GM19043 (cell line): Measurements from ENCODE around the gene RPS6KC1.
"Not testable (repeated sequence)": the region's sequence is repeated elsewhere in the genome, so short reads cannot be mapped to it uniquely, and the experiment has no call there.

Experiments used
- ATAC-seq: cut with Tn5 transposase; IDR thresholded peaks from one replicate; pipeline ENCODE4 v1.9.1; 2021; ENCODE audit warnings: low read depth; ENCODE audit not compliant: unreplicated experiment

RPS6KC1 gene

DNA sequence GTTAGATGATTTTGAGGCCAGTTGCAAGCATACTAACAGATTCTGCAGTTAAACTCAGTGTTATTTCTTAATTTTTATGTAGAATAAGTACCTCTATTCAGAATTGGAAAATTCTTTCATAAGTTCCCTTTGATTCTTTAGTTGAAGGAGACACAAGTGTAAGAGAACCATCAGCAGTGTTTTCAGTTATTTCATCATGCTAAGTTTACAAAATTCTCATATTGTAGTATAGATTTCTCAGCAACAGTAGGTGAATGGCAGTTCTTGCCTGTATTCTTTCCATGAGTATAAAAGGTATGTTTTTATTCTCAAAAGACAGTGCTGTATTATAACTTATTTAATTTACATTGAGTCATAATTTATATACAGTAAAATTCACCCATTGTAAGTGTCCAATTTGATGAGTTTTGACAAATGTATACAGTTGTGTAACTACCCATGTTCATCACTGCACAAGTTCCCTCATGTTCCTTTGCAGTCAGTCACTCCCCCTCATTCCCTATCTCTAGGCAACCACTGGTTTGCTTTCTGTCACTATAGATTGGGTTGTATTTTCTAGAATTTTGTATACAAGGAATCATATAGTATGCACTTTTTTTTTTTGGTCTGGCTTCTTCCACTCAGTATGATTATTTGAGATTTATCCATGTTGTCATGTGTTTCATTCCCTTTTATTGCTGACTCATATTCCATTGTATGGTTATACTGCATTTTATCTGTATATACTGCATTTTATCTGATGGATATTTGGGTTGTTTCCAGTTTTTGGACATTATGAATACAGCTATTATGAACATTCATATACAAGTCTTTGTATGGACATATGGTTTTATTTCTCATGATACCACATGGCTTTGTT lies 3.9 kb downstream of the RPS6KC1 start:
- ATAC-seq, result no peak

DNA sequence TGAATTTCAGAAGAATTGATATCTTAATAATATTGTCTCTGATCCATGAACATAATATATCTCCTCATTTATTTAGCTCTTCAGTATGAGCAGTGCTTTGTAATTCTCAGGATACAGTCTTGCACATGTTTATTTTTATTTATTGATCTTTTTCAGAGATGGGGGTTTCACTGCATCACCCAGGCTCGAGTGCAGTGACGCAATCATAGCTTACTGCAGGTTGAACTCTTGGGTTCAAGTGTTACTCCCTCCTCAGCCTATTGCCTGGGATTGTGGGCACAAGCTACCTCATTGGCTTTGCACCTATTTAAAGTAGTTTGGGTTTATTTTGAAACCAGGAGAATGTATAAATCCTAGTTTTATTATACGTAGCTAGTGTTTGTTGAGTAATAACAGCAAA lies 4.7 kb downstream of the RPS6KC1 start:
- no peak for ATAC-seq

- no peak for ATAC-seq
These were observed 6.4 kb downstream of the RPS6KC1 start for GRCh38 chr1:213057264-213058059.

DNA sequence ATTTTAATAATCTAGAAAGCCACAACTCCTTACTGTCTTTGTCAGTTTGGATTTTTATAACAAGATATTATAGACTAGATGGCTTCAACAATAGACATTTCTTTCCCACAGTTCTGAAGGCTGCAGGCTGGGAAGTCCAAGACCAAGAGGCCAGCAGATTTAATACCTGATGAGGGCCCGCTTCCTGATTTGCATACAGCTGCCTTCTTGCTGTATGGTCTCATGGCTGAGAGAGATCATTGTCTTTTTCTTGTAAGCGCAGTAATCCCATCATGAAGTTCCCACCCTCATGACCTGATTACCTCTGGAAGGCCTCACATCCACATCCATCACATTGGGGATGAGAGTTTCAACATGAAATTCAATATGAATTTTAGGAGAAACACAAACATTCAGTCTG lies 9.8 kb downstream of the RPS6KC1 start:
- no peak for ATAC-seq

DNA sequence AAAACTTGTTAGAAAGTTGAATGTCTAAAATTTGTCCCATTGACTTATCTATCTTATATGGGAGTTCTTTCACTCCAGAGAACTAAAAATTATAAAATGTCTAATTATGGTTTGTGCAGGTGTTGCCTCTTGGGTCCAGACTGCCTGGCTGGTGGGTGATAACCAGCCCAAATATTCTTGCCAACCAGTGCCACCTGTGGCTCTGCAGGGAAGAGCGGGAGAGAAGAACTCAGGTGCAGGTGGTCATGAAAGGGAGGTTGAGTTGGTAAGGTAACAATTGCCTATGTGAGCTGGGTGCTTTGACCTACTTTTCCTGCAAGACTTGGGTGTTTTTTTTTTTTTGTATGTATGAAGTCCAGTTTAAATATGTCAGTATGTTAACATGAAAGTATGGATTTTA lies 10.2 kb downstream of the RPS6KC1 start:
- no peak for ATAC-seq

DNA sequence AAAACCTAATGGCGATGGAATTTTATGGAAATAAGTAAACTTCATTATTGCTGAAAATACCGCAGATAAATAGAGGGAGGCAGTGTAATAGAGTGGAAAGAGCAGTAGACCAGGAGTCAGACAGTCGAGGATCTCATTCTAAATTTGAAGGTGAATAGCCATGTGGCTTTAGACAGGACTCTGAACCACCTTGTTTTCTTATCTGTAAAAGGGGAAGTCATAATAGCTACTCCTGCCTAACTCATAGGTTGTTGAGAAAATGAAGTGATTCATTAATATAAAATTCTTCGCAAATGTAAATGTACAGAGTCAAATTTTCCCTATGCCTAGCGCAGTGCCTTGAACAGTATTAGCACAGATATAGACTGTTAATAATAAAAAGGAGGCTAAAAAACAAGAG lies 14.8 kb downstream of the RPS6KC1 start:
- ATAC-seq, result no peak

DNA sequence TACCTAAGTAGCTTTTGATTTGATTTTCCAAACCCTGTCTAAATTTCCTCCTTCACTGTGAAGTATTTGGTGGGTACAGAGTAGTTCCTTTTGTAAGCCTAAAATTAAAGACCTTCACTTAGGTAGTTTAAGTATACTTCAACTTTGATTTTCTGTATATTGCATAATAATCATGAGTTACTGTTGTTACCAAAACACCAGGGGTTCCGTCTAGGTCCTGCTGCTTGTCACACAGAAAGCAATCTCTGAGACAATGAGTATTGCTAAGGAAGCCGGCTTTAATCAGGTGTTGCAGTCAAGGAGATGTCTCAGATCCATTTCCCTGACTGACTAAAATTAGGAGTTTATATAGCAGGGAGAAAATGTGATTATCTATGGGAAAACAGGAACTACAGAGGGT lies 15.3 kb downstream of the RPS6KC1 start:
- ATAC-seq, result no peak

DNA sequence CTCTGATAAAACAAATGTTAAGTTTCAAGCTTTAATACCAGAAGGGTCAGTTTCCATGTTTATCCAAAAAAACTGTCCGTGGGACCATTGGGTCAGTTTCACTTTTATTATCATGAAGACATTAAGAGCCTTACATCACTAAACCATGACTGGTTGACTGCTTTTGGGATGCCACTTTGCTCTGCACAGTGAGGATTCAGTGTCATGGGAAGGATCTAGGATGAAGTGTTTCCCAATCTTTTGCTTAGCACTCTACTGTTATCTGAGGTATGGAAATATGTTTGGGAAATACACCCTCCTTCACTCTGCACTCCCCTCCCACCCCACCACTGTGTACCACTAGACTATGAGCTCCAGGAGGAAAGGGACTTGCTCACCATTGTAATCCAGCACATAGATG lies 16.3 kb downstream of the RPS6KC1 start:
- ATAC-seq, result no peak

- ATAC-seq, result peak; percentile 90
These were observed 19.4 kb downstream of the RPS6KC1 start for GRCh38 chr1:213070406-213070805.

- peak; percentile 85 for ATAC-seq
These were observed 24.7 kb downstream of the RPS6KC1 start for GRCh38 chr1:213075725-213076124.

DNA sequence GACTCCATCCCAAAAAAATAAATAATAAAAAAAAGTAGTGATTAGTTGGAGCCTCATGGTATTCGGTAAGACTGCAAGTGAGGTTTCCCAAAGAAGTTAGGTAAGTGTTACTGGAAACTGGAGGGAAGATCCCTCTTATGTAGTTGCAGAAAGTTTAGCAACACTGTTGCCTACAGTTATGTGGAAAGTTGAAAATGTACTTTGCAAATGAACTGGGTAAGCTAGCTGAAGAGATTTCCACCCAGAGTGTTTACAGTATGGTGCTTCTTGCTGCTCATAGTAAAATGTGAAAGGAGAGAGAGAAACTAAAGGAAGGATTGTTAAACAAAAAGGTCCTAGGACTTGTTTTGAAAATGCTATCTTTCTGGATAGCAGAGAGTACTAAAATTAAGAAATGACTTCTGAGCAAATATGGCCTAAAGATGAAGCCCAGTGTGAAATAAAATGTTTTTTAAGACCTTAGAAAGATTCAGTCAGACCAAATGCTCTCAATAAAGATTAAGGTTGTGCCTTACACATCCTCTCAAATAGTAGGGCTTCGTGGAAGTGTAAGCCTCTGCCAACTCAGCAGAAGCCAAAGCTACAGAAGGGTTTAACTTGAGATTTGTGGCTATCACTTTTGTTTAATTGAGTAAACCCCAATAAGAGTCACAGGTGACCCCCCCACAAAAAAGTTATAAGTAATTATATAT lies 31.5 kb downstream of the RPS6KC1 start:
- ATAC-seq, result no peak

DNA sequence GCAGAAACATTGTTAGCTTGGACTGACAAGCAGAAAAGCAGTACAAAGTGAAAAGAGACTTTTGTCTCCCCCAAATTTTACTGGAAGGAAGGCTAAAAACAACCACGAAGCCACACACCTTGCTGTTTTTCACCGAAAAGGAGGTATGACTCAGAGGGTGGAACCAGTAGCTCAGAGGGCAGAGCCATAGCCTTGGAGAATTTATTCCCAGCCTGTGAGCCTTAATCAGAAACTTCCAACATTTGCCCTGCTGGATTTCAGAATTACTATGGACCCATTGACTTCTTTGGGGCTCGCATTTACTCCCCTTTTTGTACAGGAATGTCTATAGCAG lies 32.0 kb downstream of the RPS6KC1 start:
- no peak for ATAC-seq

GRCh38 chr1:213087911-213088310 lies 36.9 kb downstream of the RPS6KC1 start:
- no peak for ATAC-seq

GRCh38 chr1:213089924-213090677 lies 39.1 kb downstream of the RPS6KC1 start:
- ATAC-seq, result no peak

DNA sequence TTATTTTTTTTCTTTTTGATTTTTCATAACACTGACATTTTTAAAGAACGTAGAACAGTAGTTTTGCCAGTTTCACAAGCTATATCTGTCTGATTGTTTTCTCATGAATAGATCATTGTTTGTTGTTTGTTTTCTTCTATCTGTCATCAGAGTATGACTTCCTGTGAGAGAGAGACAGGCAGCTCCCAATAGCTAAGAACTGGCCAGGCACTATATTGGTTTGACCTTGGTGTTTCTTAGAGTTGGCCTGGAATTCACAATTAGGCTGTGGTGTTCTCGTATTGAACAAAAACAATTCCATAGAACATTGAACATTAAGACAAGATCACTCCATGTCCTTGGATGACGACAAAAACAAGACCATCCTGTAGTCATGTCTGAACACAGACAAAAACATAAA lies 43.4 kb downstream of the RPS6KC1 start:
- ATAC-seq, result no peak

- no peak for ATAC-seq
These were observed 44.4 kb downstream of the RPS6KC1 start for GRCh38 chr1:213095467-213095866.

- no peak for ATAC-seq
These were observed 48.8 kb downstream of the RPS6KC1 start for GRCh38 chr1:213099682-213100399.

DNA sequence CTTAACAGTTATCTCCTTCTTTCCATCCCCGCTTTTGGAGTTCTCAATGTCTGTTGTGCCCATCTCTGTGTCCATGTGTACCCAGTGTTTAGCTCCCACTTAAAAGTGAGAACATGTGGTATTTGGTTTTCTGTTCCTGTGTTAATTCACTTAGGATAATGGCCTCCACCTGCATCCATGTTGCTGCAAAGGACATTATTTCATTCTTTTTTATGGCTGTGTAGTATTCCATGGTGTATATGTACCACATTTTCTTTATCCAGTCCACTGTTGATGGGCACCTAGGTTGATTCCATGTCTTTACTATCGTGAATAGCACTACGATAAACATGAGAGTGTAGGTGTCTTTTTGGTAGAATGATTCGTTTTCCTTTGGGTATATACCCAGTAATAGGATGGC lies 49.5 kb downstream of the RPS6KC1 start:
- ATAC-seq, result not testable (repeated sequence)

DNA sequence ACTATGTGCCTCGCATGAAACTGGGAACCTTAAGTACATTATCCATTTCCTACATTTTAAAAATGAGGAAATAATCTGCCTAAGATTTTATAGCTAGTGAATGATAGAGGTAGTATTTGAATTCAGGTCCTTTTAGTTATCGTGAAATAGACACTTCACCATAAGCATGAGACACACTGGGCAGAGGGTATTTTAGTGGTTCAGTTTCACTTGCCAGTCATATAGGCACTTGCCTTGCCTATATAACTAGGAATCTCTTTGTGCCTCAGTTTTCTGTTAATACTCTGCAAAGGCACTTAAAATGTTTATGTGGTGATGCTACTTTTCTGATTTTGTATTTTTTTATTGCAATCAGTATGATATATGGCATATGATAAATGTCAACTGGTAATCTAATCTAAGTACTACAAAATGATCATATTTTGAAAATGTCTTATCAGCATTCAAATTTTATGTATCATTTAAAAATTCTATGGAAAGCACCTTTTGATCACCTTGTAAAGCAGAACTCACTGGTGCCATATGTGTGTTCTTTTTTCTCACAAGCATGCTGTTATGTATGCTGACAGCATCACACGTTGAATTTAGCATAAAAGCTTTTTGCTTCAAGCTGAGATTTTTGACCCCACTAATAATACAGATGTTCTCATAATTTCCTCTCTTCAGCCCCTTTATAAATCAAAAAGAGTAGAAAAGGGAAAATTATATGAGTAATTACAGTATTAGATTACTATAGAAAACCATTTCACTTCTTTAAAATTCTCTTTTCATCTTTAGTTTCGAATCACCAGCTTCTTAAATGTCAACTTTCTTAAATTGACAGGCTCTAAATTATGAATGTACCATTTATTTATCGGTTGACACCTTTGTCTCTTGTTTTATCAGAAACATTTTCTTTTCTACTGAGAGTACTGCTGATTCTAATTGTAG lies 52.6 kb downstream of the RPS6KC1 start:
- ATAC-seq, result peak; percentile 53
